B cell (primary cell): ENCODE data around the gene DRC7.

Experiments
- EZH2 ChIP-seq: IDR thresholded peaks from 2 replicates; pipeline ENCODE4 v1.6.1; 2012; ENCODE audit warnings: borderline replicate concordance, low read depth, mild to moderate bottlenecking, moderate library complexity, low read length; ENCODE audit not compliant: insufficient read depth, poor library complexity, severe bottlenecking
- TF ChIP-seq, protein P1 (sequence below): fragments of 200-600 bp; IDR thresholded peaks from one replicate; pipeline ENCODE4 v1.8.0; 2022; ENCODE audit warnings: antibody characterized with exemption, mild to moderate bottlenecking

- TF ChIP-seq, protein P1, sequence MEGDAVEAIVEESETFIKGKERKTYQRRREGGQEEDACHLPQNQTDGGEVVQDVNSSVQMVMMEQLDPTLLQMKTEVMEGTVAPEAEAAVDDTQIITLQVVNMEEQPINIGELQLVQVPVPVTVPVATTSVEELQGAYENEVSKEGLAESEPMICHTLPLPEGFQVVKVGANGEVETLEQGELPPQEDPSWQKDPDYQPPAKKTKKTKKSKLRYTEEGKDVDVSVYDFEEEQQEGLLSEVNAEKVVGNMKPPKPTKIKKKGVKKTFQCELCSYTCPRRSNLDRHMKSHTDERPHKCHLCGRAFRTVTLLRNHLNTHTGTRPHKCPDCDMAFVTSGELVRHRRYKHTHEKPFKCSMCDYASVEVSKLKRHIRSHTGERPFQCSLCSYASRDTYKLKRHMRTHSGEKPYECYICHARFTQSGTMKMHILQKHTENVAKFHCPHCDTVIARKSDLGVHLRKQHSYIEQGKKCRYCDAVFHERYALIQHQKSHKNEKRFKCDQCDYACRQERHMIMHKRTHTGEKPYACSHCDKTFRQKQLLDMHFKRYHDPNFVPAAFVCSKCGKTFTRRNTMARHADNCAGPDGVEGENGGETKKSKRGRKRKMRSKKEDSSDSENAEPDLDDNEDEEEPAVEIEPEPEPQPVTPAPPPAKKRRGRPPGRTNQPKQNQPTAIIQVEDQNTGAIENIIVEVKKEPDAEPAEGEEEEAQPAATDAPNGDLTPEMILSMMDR, result no peak
- TF ChIP-seq EZH2, result no peak
These were observed 30.5 kb upstream of the DRC7 start for GRCh38 chr16:57663917-57664661.
